GM23338 (cell line): ENCODE measurements around the gene APBA2. TPM values are rescaled to one million over a fixed set of nuclear protein-coding genes. Genes with fewer than 3 reads are reported as not detected.
A peak's percentile ranks its signal among the peaks of the same experiment; 100 is the strongest.

Experiments
- ATAC-seq: fragments of 200-7000 bp; cut with Tn5 transposase; 3 replicates; pipeline ENCODE4 v1.9.1; 2020
- DNase-seq: peaks from one replicate; pipeline ENCODE4 v3.0.0-alpha.2; 2015; ENCODE audit warnings: low spot score
- H2AFZ ChIP-seq: fragments of 200-600 bp; sonication (generic); 2 replicates; pipeline ENCODE4 v1.8.0; 2016; ENCODE audit warnings: antibody characterized with exemption, mild to moderate bottlenecking, moderate library complexity
- H3F3A ChIP-seq: fragments of 200-600 bp; sonication (generic); replicated peaks from 2 replicates; pipeline ENCODE4 v1.8.0; 2017; ENCODE audit warnings: antibody characterized with exemption, mixed run types, low read depth
- H3K27ac ChIP-seq: fragments of 200-600 bp; sonication (generic); 2 replicates; pipeline ENCODE4 v1.6.1; 2016; ENCODE audit warnings: low read depth
- H3K27me3 ChIP-seq: fragments of 200-600 bp; sonication (generic); 2 replicates; pipeline ENCODE4 v1.8.0; 2016; ENCODE audit warnings: mild to moderate bottlenecking, mixed run types, moderate library complexity; ENCODE audit not compliant: insufficient read depth
- H3K36me3 ChIP-seq: fragments of 200-600 bp; sonication (generic); 2 replicates; pipeline ENCODE4 v1.8.0; 2016; ENCODE audit warnings: mild to moderate bottlenecking; ENCODE audit not compliant: insufficient read depth
- H3K4me1 ChIP-seq: fragments of 200-600 bp; sonication (generic); 2 replicates; pipeline ENCODE4 v1.8.0; 2016; ENCODE audit warnings: mild to moderate bottlenecking, moderate library complexity; ENCODE audit not compliant: insufficient read depth
- H3K4me2 ChIP-seq: fragments of 200-600 bp; sonication (generic); 2 replicates; pipeline ENCODE4 v1.7.1; 2017; ENCODE audit warnings: mixed run types
- H3K4me3 ChIP-seq: fragments of 200-600 bp; sonication (generic); 2 replicates; pipeline ENCODE4 v1.6.1; 2016; ENCODE audit warnings: mixed run types
- H3K79me2 ChIP-seq: fragments of 200-600 bp; sonication (generic); replicated peaks from 2 replicates; pipeline ENCODE4 v1.8.0; 2017; ENCODE audit warnings: mild to moderate bottlenecking; ENCODE audit not compliant: insufficient read depth
- H3K9me2 ChIP-seq: fragments of 200-600 bp; sonication (generic); 2 replicates; pipeline ENCODE4 v1.8.0; 2017; ENCODE audit not compliant: insufficient read depth
- H4K20me1 ChIP-seq: fragments of 200-600 bp; sonication (generic); replicated peaks from 2 replicates; pipeline ENCODE4 v1.8.0; 2017; ENCODE audit warnings: mild to moderate bottlenecking; ENCODE audit not compliant: insufficient read depth
- H3K27ac Mint-ChIP-seq: 2 replicates; pipeline ENCODE4 v1.8.0; 2020; ENCODE audit warnings: inconsistent platforms, mild to moderate bottlenecking, moderate library complexity, mixed read lengths
- H3K27me3 Mint-ChIP-seq: 3 replicates; pipeline ENCODE4 v1.8.0; 2022; ENCODE audit warnings: low read depth, mild to moderate bottlenecking, moderate library complexity, mixed read lengths, inconsistent platforms; ENCODE audit not compliant: insufficient read depth, poor library complexity
- H3K36me3 Mint-ChIP-seq: 3 replicates; pipeline ENCODE4 v1.8.0; 2021; ENCODE audit warnings: low read depth, mild to moderate bottlenecking, inconsistent platforms, moderate library complexity, mixed read lengths
- H3K4me1 Mint-ChIP-seq: 3 replicates; pipeline ENCODE4 v1.8.0; 2020; ENCODE audit warnings: mild to moderate bottlenecking, inconsistent platforms, mixed read lengths
- H3K4me3 Mint-ChIP-seq: 3 replicates; pipeline ENCODE4 v1.8.0; 2021; ENCODE audit warnings: moderate library complexity, mild to moderate bottlenecking, inconsistent platforms, mixed read lengths
- H3K9me3 Mint-ChIP-seq: 3 replicates; pipeline ENCODE4 v1.8.0; 2020; ENCODE audit warnings: moderate library complexity, mild to moderate bottlenecking, inconsistent platforms, mixed read lengths
- CREB1 ChIP-seq: fragments of 250-450 bp; sonication (Bioruptor Pico); IDR thresholded peaks from 2 replicates; pipeline ENCODE4 v1.5.0; 2020; ENCODE audit warnings: low read depth, mild to moderate bottlenecking, moderate library complexity
- EZH2 ChIP-seq: fragments of 200-600 bp; sonication (generic); IDR thresholded peaks from one replicate; pipeline ENCODE4 v1.8.0; 2017; ENCODE audit warnings: antibody characterized with exemption, mild to moderate bottlenecking, low read depth; ENCODE audit not compliant: unreplicated experiment
- EZH2phosphoT487 ChIP-seq: fragments of 200-600 bp; sonication (generic); IDR thresholded peaks from one replicate; pipeline ENCODE4 v1.8.1; 2018; ENCODE audit warnings: antibody characterized with exemption; ENCODE audit not compliant: unreplicated experiment
- JUNB ChIP-seq: IDR thresholded peaks from one replicate; pipeline ENCODE4 v1.6.1; 2016; ENCODE audit warnings: antibody characterized with exemption; ENCODE audit not compliant: unreplicated experiment
- NANOG ChIP-seq: IDR thresholded peaks from 2 replicates; pipeline ENCODE4 v1.6.1; 2016; ENCODE audit warnings: antibody characterized with exemption, borderline replicate concordance
- POLR2AphosphoS5 ChIP-seq: IDR thresholded peaks from 2 replicates; pipeline ENCODE4 v1.6.1; 2016; ENCODE audit warnings: antibody characterized with exemption, low read depth
- STAT1 ChIP-seq: IDR thresholded peaks from one replicate; pipeline ENCODE4 v1.6.1; 2016; ENCODE audit warnings: antibody characterized with exemption; ENCODE audit not compliant: unreplicated experiment
- ZNF114 ChIP-seq: fragments of 250-450 bp; sonication (Bioruptor Pico); IDR thresholded peaks from 2 replicates; pipeline ENCODE4 v1.5.0; 2020; ENCODE audit warnings: mild to moderate bottlenecking, moderate library complexity
- ZNF331 ChIP-seq: fragments of 250-450 bp; sonication (Bioruptor Pico); IDR thresholded peaks from 2 replicates; pipeline ENCODE4 v1.5.0; 2020; ENCODE audit warnings: low read depth, mild to moderate bottlenecking, moderate library complexity
- polyA plus RNA-seq: library from polyadenylated mRNA; unstranded; fragments of >200 nt; fragmentation: Nextera tagmentation; extraction: Ambion mirVana; gene quantifications from 2 replicates; pipeline ENCODE4 v1.2.1, GENCODE V29; 2016
- total RNA-seq: library from RNA; depleted of rRNA; stranded (reverse); fragments of >200 nt; shearing (Covaris generic); gene quantifications from 2 replicates; pipeline ENCODE4 v1.2.3, GENCODE V29; 2014
- TF ChIP-seq, protein P1 (sequence below), 2 experiments: fragments of 200-600 bp in 1 of 2; sonication (generic) in 1 of 2; conservative IDR thresholded peaks; 2 replicates each; pipeline versions ENCODE4 v1.5.1 to v1.6.1; 2016 to 2017; ENCODE audit warnings: antibody characterized with exemption in 2 of 2, low read depth in 2 of 2, mild to moderate bottlenecking in 2 of 2, moderate library complexity in 1 of 2
- TF ChIP-seq, protein P2 (sequence below): IDR thresholded peaks from one replicate; pipeline ENCODE4 v1.6.1; 2018; ENCODE audit warnings: antibody characterized with exemption; ENCODE audit not compliant: unreplicated experiment
- TF ChIP-seq, protein P3 (sequence below): IDR thresholded peaks from 2 replicates; pipeline ENCODE4 v1.6.1; 2016; ENCODE audit warnings: antibody characterized with exemption

Gene APBA2
- total and polyA plus RNA-seq, 2 experiments from 2014 or later, result 5.9 to 24.7 TPM

DNA sequence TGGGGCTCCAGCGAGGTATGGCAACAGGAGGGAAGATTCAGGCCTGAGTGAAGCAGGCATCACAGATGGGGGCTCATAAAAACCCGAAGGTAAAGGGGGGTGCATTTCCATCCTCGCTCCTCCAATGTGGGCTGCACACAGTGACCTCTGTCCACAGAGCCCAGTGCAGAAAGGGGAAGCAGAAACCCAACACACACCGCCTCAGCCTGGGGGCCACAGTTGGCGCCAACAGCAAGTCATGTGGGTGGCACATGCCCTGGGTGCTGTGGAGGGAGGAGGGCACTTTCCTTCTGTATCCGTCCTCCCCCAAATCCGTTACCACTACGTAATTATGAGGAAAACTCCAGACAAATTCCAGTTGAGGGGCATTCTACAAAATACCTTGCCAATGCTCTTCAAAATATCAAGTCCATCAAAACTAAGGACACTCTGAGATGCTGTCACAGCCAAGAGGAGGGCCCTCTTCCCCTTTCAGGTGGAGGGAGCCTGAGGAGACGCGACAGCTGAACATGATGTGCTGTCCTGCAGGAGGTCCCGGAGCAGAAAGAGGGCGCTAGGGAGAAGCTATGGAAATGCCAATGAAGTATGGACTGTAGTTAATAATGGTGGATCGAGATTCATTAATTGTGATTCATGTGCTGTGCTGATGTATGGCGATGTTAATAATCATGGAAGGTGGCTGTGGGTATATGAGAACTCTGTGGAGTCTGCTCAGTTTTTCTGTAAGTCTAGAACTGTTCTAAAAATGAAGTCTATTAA lies 16.4 kb downstream of the APBA2 start:
- no peaks in the 10 kb centered on the region for H3F3A ChIP-seq
- peaks cover 7% of the 10 kb centered on the region; the same call in 2 of the 3 replicates for H3K36me3 Mint-ChIP-seq
- peak; percentile 77 for DNase-seq
- no peaks in the 10 kb centered on the region for H3K9me2 ChIP-seq
- H3K27ac ChIP-seq, result no peak overlapping the region
- TF ChIP-seq, protein P1, sequence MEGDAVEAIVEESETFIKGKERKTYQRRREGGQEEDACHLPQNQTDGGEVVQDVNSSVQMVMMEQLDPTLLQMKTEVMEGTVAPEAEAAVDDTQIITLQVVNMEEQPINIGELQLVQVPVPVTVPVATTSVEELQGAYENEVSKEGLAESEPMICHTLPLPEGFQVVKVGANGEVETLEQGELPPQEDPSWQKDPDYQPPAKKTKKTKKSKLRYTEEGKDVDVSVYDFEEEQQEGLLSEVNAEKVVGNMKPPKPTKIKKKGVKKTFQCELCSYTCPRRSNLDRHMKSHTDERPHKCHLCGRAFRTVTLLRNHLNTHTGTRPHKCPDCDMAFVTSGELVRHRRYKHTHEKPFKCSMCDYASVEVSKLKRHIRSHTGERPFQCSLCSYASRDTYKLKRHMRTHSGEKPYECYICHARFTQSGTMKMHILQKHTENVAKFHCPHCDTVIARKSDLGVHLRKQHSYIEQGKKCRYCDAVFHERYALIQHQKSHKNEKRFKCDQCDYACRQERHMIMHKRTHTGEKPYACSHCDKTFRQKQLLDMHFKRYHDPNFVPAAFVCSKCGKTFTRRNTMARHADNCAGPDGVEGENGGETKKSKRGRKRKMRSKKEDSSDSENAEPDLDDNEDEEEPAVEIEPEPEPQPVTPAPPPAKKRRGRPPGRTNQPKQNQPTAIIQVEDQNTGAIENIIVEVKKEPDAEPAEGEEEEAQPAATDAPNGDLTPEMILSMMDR (conservative IDR thresholded peaks at IDR 0.05; ENCODE audit: low read depth in 2 of 2), result peak; percentile 67 to 70
- TF ChIP-seq STAT1, result no peak
- no peak overlapping the region for H3K4me3 ChIP-seq
- no peaks in the 10 kb centered on the region for H3K4me1 ChIP-seq
- peaks cover 6% of the 10 kb centered on the region; the same call in 2 of the 3 replicates for H3K9me3 Mint-ChIP-seq
- no peaks in the 10 kb centered on the region for H3K27me3 ChIP-seq
- H3K4me2 ChIP-seq, result no peak overlapping the region
- ATAC-seq, result peak; percentile 85
- no peak overlapping the region for H2AFZ ChIP-seq
- H3K79me2 ChIP-seq, result peaks cover 10% of the 10 kb centered on the region; the same call in 1 of the 2 replicates
- H3K4me3 Mint-ChIP-seq, result no peak overlapping the region
- H4K20me1 ChIP-seq, result no peaks in the 10 kb centered on the region
- H3K27ac Mint-ChIP-seq, result no peak overlapping the region
- H3K27me3 Mint-ChIP-seq, result peaks cover 7% of the 10 kb centered on the region
- H3K36me3 ChIP-seq, result no peaks in the 10 kb centered on the region
- H3K4me1 Mint-ChIP-seq, result peaks cover 3% of the 10 kb centered on the region; the same call in 2 of the 3 replicates

DNA sequence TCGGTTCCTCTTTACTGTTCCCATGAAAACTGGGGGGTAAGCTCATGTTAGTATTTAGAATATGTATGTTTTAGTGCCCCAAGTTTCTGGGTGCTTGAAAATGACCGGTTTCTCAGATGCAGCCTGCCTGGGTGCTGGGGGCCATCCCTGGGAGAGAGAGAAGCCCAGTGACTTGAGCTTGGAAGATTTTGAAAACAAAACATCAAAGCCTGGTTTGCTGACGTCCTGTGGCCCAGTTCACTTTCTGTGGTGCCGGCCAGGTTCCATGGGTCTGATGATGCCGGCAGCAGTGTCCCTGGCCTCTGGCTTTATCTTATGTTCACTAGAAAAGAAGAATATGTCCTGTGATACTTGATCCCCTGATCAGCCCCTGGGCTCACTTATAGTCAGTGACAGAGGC lies 17.1 kb downstream of the APBA2 start:
- no peak overlapping the region for H3K4me3 Mint-ChIP-seq
- H2AFZ ChIP-seq, result no peak overlapping the region
- no peak overlapping the region for H3K4me2 ChIP-seq
- no peak overlapping the region for H3K27ac Mint-ChIP-seq
- DNase-seq (no peak), ATAC-seq (no peak)
- no peaks in the 10 kb centered on the region for H3K4me1 ChIP-seq
- no peaks in the 10 kb centered on the region for H3F3A ChIP-seq
- H3K79me2 ChIP-seq, result peaks cover 10% of the 10 kb centered on the region; the same call in 1 of the 2 replicates
- H3K9me2 ChIP-seq, result no peaks in the 10 kb centered on the region
- no peak overlapping the region for H3K27ac ChIP-seq
- H4K20me1 ChIP-seq, result no peaks in the 10 kb centered on the region
- H3K4me3 ChIP-seq, result no peak overlapping the region
- peaks cover 6% of the 10 kb centered on the region for H3K36me3 Mint-ChIP-seq
- H3K4me1 Mint-ChIP-seq, result peaks cover 3% of the 10 kb centered on the region; the same call in 2 of the 3 replicates
- H3K36me3 ChIP-seq, result no peaks in the 10 kb centered on the region
- no peaks in the 10 kb centered on the region for H3K27me3 ChIP-seq
- H3K9me3 Mint-ChIP-seq, result peaks cover 5% of the 10 kb centered on the region; the same call in 2 of the 3 replicates
- peaks cover 7% of the 10 kb centered on the region for H3K27me3 Mint-ChIP-seq
- TF ChIP-seq NANOG (no peak), CREB1 (CRISPR knock-in tag) (no peak), POLR2AphosphoS5 (no peak), JUNB (no peak), ZNF114 (CRISPR knock-in tag) (no peak), EZH2phosphoT487 (no peak), ZNF331 (CRISPR knock-in tag) (no peak), EZH2 (no peak), STAT1 (no peak)
- TF ChIP-seq, protein P1 (conservative IDR thresholded peaks at IDR 0.05; ENCODE audit: low read depth in 2 of 2), result no peak
- TF ChIP-seq, protein P2, sequence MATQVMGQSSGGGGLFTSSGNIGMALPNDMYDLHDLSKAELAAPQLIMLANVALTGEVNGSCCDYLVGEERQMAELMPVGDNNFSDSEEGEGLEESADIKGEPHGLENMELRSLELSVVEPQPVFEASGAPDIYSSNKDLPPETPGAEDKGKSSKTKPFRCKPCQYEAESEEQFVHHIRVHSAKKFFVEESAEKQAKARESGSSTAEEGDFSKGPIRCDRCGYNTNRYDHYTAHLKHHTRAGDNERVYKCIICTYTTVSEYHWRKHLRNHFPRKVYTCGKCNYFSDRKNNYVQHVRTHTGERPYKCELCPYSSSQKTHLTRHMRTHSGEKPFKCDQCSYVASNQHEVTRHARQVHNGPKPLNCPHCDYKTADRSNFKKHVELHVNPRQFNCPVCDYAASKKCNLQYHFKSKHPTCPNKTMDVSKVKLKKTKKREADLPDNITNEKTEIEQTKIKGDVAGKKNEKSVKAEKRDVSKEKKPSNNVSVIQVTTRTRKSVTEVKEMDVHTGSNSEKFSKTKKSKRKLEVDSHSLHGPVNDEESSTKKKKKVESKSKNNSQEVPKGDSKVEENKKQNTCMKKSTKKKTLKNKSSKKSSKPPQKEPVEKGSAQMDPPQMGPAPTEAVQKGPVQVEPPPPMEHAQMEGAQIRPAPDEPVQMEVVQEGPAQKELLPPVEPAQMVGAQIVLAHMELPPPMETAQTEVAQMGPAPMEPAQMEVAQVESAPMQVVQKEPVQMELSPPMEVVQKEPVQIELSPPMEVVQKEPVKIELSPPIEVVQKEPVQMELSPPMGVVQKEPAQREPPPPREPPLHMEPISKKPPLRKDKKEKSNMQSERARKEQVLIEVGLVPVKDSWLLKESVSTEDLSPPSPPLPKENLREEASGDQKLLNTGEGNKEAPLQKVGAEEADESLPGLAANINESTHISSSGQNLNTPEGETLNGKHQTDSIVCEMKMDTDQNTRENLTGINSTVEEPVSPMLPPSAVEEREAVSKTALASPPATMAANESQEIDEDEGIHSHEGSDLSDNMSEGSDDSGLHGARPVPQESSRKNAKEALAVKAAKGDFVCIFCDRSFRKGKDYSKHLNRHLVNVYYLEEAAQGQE, result no peak
- TF ChIP-seq, protein P3, sequence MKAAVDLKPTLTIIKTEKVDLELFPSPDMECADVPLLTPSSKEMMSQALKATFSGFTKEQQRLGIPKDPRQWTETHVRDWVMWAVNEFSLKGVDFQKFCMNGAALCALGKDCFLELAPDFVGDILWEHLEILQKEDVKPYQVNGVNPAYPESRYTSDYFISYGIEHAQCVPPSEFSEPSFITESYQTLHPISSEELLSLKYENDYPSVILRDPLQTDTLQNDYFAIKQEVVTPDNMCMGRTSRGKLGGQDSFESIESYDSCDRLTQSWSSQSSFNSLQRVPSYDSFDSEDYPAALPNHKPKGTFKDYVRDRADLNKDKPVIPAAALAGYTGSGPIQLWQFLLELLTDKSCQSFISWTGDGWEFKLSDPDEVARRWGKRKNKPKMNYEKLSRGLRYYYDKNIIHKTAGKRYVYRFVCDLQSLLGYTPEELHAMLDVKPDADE, result no peak
